Lower lobe of right lung (tissue), 2 donors: ENCODE data around the gene NCOA7. TPM values are rescaled to one million over a fixed set of nuclear protein-coding genes. Genes with fewer than 3 reads are reported as not detected.

Experiments
- ATAC-seq, 2 donors: fragments of 200-7000 bp; cut with Tn5 transposase; one replicate each; pipeline ENCODE4 v1.9.1; 2020 to 2022; ENCODE audit warnings: mild to moderate bottlenecking in 2 of 2, moderate library complexity in 2 of 2
- DNase-seq: peaks from one replicate; pipeline ENCODE4 v3.0.0-alpha.2; 2020
- H3K27ac ChIP-seq: fragments of 200-600 bp; one replicate; pipeline ENCODE4 v1.8.0; 2022
- H3K27me3 ChIP-seq: fragments of 200-600 bp; one replicate; pipeline ENCODE4 v1.8.0; 2022; ENCODE audit warnings: low read depth
- H3K36me3 ChIP-seq: fragments of 200-600 bp; one replicate; pipeline ENCODE4 v1.8.0; 2022; ENCODE audit warnings: mild to moderate bottlenecking
- H3K4me1 ChIP-seq: fragments of 200-600 bp; one replicate; pipeline ENCODE4 v1.8.0; 2022
- H3K4me3 ChIP-seq: fragments of 200-600 bp; one replicate; pipeline ENCODE4 v1.8.0; 2022; ENCODE audit warnings: mild to moderate bottlenecking
- H3K9me3 ChIP-seq: fragments of 200-600 bp; one replicate; pipeline ENCODE4 v1.8.0; 2022
- intact Hi-C: fragments of 100-400 bp; cut with DNase I; formaldehyde crosslinking; loops from one replicate; pipeline ENCODE4 v1.11.0; 2022
- total RNA-seq: library from RNA; stranded (reverse); fragmentation: NEBNext Ultra II Directional; extraction: Animal tissue kit (Norgen Biotek cat#: 25700); gene quantifications from one replicate; pipeline ENCODE4 v1.2.1, GENCODE V29; 2021
- TF ChIP-seq, protein P1 (sequence below): fragments of 200-600 bp; IDR thresholded peaks from one replicate; pipeline ENCODE4 v1.8.0; 2022; ENCODE audit warnings: antibody characterized with exemption, mild to moderate bottlenecking
- donor health status: DM: no; HTN: yes; CAD: no; lungs with severe emphysema.

The NCOA7 gene
- total RNA-seq, 1 donor from 2014 or later, result 64.4 TPM

DNA sequence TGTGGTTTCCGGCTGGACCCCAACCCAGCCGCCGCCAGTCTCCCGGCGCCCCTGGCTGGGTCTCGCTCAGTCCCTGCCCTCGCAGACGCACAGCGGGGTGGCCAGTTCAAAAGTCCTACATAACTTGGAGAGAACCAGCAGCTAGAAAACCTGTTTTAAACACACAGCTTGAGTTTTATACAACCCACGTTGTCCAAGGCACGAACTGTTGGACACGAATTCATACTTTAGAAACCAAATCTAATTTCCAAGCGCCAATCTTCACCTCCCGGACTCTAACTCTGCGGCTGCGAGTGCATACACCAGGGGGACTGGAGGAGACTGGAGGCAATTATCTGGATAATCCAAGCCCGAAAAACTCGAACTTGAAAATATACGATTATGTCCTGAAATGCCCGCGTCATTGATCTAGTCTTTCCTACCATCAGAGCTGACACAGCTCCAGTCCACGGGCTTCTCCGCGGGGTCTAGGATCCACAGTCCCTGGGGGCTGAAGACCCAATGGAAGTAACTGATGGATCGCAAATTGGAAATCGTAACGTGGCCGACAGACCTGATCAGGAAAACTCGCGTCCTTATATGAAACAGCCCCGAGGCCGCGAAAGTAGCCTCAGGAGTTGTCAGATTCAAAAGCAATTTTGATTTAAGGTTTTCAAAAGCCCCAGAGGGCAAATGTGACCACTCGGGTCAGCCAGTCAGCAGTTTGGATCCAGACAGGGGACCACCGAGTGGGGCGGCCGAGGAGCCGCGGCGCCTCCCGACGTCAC lies 42.2 kb upstream of the NCOA7 start:
- Histone ChIP-seq H3K4me3 (peak overlapping the region; percentile 74), H3K27ac (peak overlapping the region; percentile 76), H3K36me3 (no peaks in the 10 kb centered on the region), H3K4me1 (peaks cover 38% of the 10 kb centered on the region), H3K27me3 (peaks cover 82% of the 10 kb centered on the region), H3K9me3 (no peaks in the 10 kb centered on the region)
- intact Hi-C loops, result no loop called here
- DNase-seq (no peak), ATAC-seq (peak; percentile 3 to 11)
- TF ChIP-seq, protein P1, sequence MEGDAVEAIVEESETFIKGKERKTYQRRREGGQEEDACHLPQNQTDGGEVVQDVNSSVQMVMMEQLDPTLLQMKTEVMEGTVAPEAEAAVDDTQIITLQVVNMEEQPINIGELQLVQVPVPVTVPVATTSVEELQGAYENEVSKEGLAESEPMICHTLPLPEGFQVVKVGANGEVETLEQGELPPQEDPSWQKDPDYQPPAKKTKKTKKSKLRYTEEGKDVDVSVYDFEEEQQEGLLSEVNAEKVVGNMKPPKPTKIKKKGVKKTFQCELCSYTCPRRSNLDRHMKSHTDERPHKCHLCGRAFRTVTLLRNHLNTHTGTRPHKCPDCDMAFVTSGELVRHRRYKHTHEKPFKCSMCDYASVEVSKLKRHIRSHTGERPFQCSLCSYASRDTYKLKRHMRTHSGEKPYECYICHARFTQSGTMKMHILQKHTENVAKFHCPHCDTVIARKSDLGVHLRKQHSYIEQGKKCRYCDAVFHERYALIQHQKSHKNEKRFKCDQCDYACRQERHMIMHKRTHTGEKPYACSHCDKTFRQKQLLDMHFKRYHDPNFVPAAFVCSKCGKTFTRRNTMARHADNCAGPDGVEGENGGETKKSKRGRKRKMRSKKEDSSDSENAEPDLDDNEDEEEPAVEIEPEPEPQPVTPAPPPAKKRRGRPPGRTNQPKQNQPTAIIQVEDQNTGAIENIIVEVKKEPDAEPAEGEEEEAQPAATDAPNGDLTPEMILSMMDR, result no peak

DNA sequence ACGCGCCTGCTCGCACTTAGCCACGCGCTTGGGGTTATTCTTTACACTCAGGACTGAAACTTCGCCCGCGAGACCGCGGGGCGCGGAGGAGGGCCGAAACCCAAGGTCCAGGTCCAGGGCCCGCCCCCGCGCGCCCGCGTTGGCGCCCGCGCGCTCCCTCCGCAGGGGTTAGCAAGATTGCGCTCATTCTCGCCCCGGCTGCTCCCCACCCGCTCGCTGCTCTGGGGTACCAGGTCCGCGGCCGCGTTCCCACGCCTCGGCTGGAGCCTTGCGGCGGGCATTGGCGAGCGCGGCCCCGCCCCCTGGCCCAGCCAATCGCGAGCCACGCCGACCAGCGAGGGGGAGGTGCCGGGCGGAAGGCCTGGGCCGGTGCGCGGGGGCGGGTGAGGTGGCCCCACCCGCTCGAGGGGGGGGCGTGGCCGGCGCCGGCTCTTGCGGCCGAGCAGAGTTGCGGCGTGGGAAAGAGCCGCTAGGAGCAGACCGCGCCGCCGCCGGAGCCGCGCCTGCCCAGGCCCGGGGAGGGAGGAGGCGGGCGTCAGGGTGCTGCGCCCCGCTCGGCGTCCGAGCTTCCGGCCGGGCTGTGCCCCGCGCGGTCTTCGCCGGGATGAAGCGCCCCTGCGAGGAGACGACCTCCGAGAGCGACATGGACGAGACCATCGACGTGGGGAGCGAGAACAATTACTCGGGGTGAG lies 41.4 kb upstream of the NCOA7 start, which contains the start of gene HEY2:
Gene HEY2 (plus strand): TSS at position 460 of the 692 bp plus-strand sequence. CDS start 145 bp downstream, at position 605.
- Histone ChIP-seq H3K27ac (peak within 1 kb of the TSS; percentile 76), H3K27me3 (peaks cover 88% of the 10 kb centered on the region), H3K4me3 (peak within 1 kb of the TSS; percentile 74), H3K36me3 (no peaks in the 10 kb centered on the region), H3K4me1 (peaks cover 38% of the 10 kb centered on the region), H3K9me3 (no peaks in the 10 kb centered on the region)
- DNase-seq, result peak; percentile 94
- peak; percentile 97 to 99 for ATAC-seq
- intact Hi-C loops, result no loop called here
- TF ChIP-seq, protein P1, result no peak

DNA sequence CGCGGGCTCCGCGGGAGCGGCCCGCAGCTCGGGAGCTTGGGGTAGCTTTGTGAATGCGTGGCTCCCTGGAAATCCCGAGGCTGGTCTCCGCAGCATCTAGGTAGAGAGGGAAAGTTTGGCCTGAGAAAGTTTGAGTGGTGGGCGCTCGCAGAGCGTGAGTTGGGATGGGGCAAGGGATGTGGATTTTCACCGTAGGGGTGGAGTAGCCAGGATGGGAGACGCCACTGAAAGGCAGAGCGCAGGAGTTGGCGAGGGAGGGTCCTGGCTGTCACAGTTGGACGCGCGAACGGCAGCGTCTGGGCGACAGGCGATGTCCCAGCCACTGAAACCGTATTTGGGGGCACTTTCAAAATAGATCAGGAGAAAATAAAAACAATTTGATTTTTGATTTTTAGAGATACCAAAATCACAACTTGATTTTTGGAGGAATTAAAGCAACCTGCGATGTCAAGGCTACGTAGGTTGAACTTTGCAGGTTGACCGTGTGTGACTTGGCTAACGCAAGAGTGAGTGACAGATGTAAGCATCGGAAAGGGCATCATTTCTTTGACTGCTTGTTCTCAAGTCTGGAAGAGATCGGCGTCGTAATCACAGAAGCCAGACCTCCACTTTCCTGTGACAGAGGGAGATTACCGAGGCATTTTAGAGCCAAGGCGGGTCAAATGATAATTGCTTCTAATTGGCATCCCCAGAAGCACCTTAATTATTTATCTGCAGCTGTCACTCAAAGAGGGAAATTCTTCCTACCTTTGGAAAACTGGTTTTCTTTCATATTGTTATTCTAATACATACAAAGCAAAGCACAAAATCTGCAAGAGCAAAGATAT lies 40.7 kb upstream of the NCOA7 start:
- Histone ChIP-seq H3K27me3 (peaks cover 83% of the 10 kb centered on the region), H3K4me1 (peaks cover 38% of the 10 kb centered on the region), H3K36me3 (no peaks in the 10 kb centered on the region), H3K27ac (peak overlapping the region; percentile 71), H3K9me3 (no peaks in the 10 kb centered on the region), H3K4me3 (peak overlapping the region; percentile 74)
- intact Hi-C loops, result loop anchor here (5.0 kb wide), 1 partner anchor 438 kb away; no protein-coding TSS in a partner anchor
- TF ChIP-seq, protein P1, result no peak
- ATAC-seq (peak in 1 of 2 donors; percentile 0), DNase-seq (no peak)

DNA sequence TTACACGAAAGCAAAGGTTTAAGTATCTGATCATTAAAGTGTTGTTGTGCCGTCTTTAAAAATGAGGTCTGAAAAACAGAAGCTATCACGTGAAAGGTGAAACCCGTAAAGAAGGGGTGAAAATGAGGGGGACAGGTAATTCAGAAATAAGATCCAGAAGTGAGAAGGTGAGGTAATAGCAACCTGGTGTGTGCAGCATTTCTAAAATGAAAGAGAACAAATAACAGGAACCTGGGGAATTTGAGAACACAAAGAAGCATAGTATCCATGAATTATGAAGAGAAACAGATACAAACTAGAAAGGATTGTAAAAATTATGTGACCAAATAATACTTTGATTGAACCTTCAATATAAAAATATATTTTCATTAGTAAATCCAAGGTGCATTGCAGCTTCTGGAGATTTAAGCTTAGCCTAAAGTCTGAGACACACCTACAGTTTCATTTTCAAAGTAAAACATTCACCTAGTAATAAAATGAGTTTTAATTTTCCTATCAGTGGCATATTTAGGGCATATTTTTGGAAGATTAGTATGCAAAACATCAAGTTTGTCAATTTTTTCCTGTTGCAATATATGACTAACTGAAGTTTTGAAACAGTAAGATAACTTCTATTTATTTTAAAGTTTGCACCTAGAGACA lies 39.9 kb upstream of the NCOA7 start:
- Histone ChIP-seq H3K27me3 (peaks cover 76% of the 10 kb centered on the region), H3K4me3 (peak overlapping the region; percentile 74), H3K4me1 (peaks cover 38% of the 10 kb centered on the region), H3K36me3 (no peaks in the 10 kb centered on the region), H3K9me3 (no peaks in the 10 kb centered on the region), H3K27ac (no peak overlapping the region)
- no peak for ATAC-seq
- TF ChIP-seq, protein P1, result no peak
- intact Hi-C loops, result loop anchor here (5.0 kb wide), 1 partner anchor 439 kb away; no protein-coding TSS in a partner anchor
- no peak for DNase-seq
